ENCODE measurements around the gene MAD2L2. TPM values are rescaled to one million over a fixed set of nuclear protein-coding genes. Genes with fewer than 3 reads are reported as not detected.
A peak's percentile ranks its signal among the peaks of the same experiment; 100 is the strongest.

Gene MAD2L2
- total and polyA plus RNA-seq, 9 of the 15 experiments (the other 6 are each of a cell fraction or from before 2014, with no cell fraction given), result 12.4 to 286 (median 143) TPM

DNA sequence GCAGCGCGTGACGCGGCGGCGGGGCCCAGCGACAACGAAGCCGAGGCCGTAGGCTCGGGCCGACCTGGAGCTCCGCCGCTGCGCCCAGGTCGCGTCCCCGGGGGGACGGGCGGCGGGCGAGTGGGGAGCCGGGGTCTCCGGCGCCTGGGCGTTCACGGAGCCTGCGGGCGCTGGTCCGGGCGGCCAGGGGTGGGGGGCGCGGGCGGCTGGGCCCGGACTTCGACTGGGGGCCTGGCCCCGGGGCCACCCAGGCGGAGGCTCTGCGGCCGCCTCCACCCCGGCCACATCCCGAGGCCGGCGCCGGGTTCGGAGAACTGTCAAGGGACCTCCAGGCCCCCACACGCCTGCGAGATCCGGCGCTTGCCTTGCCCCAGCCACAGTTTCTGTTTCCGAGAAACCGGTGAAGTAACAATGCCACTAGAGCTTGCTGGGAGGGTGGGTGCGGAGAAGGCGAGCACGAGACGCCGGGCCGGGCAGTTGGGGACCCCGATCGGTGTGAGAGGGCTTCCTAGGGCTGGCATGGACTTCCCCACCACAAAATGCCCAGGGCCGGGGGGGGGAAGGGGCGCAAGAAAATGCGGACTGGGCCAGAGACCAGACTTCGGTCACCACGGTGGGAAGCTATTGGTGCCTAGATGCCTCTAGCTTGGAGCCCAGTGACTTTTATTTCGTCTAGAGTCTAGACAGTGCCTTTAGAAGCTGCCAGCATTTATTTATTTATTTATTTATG, 16.4 kb downstream of the MAD2L2 start (continued):
- TF ChIP-seq, protein P1, sequence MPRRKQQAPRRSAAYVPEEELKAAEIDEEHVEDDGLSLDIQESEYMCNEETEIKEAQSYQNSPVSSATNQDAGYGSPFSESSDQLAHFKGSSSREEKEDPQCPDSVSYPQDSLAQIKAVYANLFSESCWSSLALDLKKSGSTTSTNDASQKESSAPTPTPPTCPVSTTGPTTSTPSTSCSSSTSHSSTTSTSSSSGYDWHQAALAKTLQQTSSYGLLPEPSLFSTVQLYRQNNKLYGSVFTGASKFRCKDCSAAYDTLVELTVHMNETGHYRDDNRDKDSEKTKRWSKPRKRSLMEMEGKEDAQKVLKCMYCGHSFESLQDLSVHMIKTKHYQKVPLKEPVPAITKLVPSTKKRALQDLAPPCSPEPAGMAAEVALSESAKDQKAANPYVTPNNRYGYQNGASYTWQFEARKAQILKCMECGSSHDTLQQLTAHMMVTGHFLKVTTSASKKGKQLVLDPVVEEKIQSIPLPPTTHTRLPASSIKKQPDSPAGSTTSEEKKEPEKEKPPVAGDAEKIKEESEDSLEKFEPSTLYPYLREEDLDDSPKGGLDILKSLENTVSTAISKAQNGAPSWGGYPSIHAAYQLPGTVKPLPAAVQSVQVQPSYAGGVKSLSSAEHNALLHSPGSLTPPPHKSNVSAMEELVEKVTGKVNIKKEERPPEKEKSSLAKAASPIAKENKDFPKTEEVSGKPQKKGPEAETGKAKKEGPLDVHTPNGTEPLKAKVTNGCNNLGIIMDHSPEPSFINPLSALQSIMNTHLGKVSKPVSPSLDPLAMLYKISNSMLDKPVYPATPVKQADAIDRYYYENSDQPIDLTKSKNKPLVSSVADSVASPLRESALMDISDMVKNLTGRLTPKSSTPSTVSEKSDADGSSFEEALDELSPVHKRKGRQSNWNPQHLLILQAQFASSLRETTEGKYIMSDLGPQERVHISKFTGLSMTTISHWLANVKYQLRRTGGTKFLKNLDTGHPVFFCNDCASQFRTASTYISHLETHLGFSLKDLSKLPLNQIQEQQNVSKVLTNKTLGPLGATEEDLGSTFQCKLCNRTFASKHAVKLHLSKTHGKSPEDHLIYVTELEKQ (CRISPR knock-in tag; IDR thresholded peaks at IDR 0.05), result no peak
- TF ChIP-seq, protein P2, sequence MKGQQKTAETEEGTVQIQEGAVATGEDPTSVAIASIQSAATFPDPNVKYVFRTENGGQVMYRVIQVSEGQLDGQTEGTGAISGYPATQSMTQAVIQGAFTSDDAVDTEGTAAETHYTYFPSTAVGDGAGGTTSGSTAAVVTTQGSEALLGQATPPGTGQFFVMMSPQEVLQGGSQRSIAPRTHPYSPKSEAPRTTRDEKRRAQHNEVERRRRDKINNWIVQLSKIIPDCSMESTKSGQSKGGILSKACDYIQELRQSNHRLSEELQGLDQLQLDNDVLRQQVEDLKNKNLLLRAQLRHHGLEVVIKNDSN (CRISPR knock-in tag; IDR thresholded peaks at IDR 0.05), result peak; percentile 26; the same call in 1 of the 2 replicates
- TF ChIP-seq, protein P3, sequence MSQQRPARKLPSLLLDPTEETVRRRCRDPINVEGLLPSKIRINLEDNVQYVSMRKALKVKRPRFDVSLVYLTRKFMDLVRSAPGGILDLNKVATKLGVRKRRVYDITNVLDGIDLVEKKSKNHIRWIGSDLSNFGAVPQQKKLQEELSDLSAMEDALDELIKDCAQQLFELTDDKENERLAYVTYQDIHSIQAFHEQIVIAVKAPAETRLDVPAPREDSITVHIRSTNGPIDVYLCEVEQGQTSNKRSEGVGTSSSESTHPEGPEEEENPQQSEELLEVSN (IDR thresholded peaks at IDR 0.05; ENCODE audit: borderline replicate concordance in 1 of 2, extremely low read depth in 1 of 2, insufficient read depth in 1 of 2, insufficient read length in 1 of 2, low read depth in 1 of 2, low read length in 1 of 2, poor library complexity in 1 of 2, severe bottlenecking in 1 of 2), result peak in 1 of 2 experiments; percentile 41
- TF ChIP-seq NONO (IDR thresholded peaks at IDR 0.05; ENCODE audit: low read depth in 2 of 2, low read length in 1 of 2), result peak in 1 of 2 experiments; percentile 8; a peak in 1 of 4 replicates
- TF ChIP-seq FOXM1 (IDR thresholded peaks at IDR 0.05; ENCODE audit: low read depth), result no peak
- no peak for TF ChIP-seq FOXM1 (CRISPR knock-in tag; IDR thresholded peaks at IDR 0.05; ENCODE audit: low read depth)
- TF ChIP-seq, protein P4, sequence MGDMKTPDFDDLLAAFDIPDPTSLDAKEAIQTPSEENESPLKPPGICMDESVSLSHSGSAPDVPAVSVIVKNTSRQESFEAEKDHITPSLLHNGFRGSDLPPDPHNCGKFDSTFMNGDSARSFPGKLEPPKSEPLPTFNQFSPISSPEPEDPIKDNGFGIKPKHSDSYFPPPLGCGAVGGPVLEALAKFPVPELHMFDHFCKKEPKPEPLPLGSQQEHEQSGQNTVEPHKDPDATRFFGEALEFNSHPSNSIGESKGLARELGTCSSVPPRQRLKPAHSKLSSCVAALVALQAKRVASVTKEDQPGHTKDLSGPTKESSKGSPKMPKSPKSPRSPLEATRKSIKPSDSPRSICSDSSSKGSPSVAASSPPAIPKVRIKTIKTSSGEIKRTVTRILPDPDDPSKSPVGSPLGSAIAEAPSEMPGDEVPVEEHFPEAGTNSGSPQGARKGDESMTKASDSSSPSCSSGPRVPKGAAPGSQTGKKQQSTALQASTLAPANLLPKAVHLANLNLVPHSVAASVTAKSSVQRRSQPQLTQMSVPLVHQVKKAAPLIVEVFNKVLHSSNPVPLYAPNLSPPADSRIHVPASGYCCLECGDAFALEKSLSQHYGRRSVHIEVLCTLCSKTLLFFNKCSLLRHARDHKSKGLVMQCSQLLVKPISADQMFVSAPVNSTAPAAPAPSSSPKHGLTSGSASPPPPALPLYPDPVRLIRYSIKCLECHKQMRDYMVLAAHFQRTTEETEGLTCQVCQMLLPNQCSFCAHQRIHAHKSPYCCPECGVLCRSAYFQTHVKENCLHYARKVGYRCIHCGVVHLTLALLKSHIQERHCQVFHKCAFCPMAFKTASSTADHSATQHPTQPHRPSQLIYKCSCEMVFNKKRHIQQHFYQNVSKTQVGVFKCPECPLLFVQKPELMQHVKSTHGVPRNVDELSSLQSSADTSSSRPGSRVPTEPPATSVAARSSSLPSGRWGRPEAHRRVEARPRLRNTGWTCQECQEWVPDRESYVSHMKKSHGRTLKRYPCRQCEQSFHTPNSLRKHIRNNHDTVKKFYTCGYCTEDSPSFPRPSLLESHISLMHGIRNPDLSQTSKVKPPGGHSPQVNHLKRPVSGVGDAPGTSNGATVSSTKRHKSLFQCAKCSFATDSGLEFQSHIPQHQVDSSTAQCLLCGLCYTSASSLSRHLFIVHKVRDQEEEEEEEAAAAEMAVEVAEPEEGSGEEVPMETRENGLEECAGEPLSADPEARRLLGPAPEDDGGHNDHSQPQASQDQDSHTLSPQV (IDR thresholded peaks at IDR 0.05), result 0 out of 2 replicates have a peak, but pooled peaks have one; percentile 55
- TF ChIP-seq, protein P5, sequence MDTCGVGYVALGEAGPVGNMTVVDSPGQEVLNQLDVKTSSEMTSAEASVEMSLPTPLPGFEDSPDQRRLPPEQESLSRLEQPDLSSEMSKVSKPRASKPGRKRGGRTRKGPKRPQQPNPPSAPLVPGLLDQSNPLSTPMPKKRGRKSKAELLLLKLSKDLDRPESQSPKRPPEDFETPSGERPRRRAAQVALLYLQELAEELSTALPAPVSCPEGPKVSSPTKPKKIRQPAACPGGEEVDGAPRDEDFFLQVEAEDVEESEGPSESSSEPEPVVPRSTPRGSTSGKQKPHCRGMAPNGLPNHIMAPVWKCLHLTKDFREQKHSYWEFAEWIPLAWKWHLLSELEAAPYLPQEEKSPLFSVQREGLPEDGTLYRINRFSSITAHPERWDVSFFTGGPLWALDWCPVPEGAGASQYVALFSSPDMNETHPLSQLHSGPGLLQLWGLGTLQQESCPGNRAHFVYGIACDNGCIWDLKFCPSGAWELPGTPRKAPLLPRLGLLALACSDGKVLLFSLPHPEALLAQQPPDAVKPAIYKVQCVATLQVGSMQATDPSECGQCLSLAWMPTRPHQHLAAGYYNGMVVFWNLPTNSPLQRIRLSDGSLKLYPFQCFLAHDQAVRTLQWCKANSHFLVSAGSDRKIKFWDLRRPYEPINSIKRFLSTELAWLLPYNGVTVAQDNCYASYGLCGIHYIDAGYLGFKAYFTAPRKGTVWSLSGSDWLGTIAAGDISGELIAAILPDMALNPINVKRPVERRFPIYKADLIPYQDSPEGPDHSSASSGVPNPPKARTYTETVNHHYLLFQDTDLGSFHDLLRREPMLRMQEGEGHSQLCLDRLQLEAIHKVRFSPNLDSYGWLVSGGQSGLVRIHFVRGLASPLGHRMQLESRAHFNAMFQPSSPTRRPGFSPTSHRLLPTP (IDR thresholded peaks at IDR 0.05; ENCODE audit: borderline replicate concordance, extremely low read depth, insufficient read length), result no peak
- 0 out of 2 replicates have a peak, but pooled peaks have one; percentile 59 for TF ChIP-seq GATAD2B (IDR thresholded peaks at IDR 0.05; ENCODE audit: borderline replicate concordance)
